Breast epithelium (tissue), 4 donors: ENCODE results near the gene LRRC1. TPM values are rescaled to one million over a fixed set of nuclear protein-coding genes. Genes with fewer than 3 reads are reported as not detected.

Experiments used
- DNase-seq, 2 donors: peaks; one replicate each; pipeline ENCODE4 v3.0.0-alpha.2; 2019; ENCODE audit warnings: low spot score in 2 of 2
- H3K27ac ChIP-seq, 2 donors: fragments of 200-600 bp; sonication (generic) in 1 of 2; one replicate each; pipeline ENCODE4 v1.5.1; 2016 to 2019; ENCODE audit warnings: mild to moderate bottlenecking in 1 of 2
- H3K27me3 ChIP-seq, 2 donors: fragments of 200-600 bp; sonication (generic) in 1 of 2; one replicate each; pipeline versions ENCODE4 v1.5.1 to v1.6.0; 2017 to 2019; ENCODE audit warnings: control low read depth in 1 of 2, mild to moderate bottlenecking in 1 of 2
- H3K36me3 ChIP-seq: fragments of 200-600 bp; one replicate; pipeline ENCODE4 v1.5.1; 2019
- H3K4me1 ChIP-seq, 2 donors: fragments of 200-600 bp; sonication (generic); one replicate each; pipeline ENCODE4 v1.5.1; 2016 to 2019; ENCODE audit warnings: control low read depth in 1 of 2
- H3K4me3 ChIP-seq, 3 donors: fragments of 200-600 bp; sonication (generic); 1 replicate in 2 of 3; 2 replicates in 1 of 3; pipeline ENCODE4 v1.5.1; 2016 to 2019; ENCODE audit warnings: mild to moderate bottlenecking in 3 of 3, moderate library complexity in 2 of 3
- H3K9me3 ChIP-seq, 2 donors: fragments of 200-600 bp; sonication (generic) in 1 of 2; one replicate each; pipeline ENCODE4 v1.5.1; 2016 to 2019; ENCODE audit warnings: control low read depth in 1 of 2
- CTCF ChIP-seq, 3 donors: fragments of 450-650 bp; IDR thresholded peaks; one replicate each; pipeline ENCODE4 v1.5.1; 2016 to 2017; ENCODE audit warnings: antibody characterized with exemption in 3 of 3, mild to moderate bottlenecking in 3 of 3, moderate library complexity in 3 of 3
- POLR2A ChIP-seq: fragments of 450-650 bp; IDR thresholded peaks from one replicate; pipeline ENCODE4 v1.6.1; 2016; ENCODE audit warnings: antibody characterized with exemption, mild to moderate bottlenecking, moderate library complexity
- POLR2AphosphoS5 ChIP-seq, 3 donors: sonication (generic); formaldehyde crosslinking; IDR thresholded peaks; one replicate each; pipeline ENCODE4 v1.6.1; 2017; ENCODE audit warnings: antibody characterized with exemption in 3 of 3
- intact Hi-C: fragments of 100-400 bp; cut with DNase I; formaldehyde crosslinking; loops from one replicate; pipeline ENCODE4 v1.15.1; 2023; ENCODE audit warnings: low total_unique reads
- total RNA-seq, 3 donors: library from RNA; depleted of rRNA; stranded (reverse); fragments of >200 nt; gene quantifications; one replicate each; pipeline ENCODE4 v1.1.0, GENCODE V29; 2016

The LRRC1 gene
- total RNA-seq, 3 donors from 2014 or later, result 10.1 to 37.9 (median 37.4) TPM

- no peak for TF ChIP-seq POLR2AphosphoS5 (IDR thresholded peaks at IDR 0.05)
- no peak for TF ChIP-seq POLR2A
- TF ChIP-seq CTCF (IDR thresholded peaks at IDR 0.05), result no peak
- intact Hi-C loops, result no loop called here
- no peaks in the 10 kb centered on the region for H3K27me3 ChIP-seq
- no peak for DNase-seq
- no peak overlapping the region for H3K4me3 ChIP-seq
- no peaks in the 10 kb centered on the region for H3K4me1 ChIP-seq
- H3K27ac ChIP-seq, result peak overlapping the region; percentile 43 to 60
- H3K36me3 ChIP-seq, result no peaks in the 10 kb centered on the region
- H3K9me3 ChIP-seq, result no peaks in the 10 kb centered on the region
Observed at GRCh38 chr6:53752856-53753255, 41.9 kb upstream of the LRRC1 start.

- TF ChIP-seq CTCF (IDR thresholded peaks at IDR 0.05), result no peak
- TF ChIP-seq POLR2AphosphoS5 (IDR thresholded peaks at IDR 0.05), result no peak
- no peak for TF ChIP-seq POLR2A
- Histone ChIP-seq H3K27ac (no peak overlapping the region), H3K36me3 (no peaks in the 10 kb centered on the region), H3K9me3 (no peaks in the 10 kb centered on the region), H3K4me3 (no peak overlapping the region), H3K27me3 (no peaks in the 10 kb centered on the region), H3K4me1 (no peaks in the 10 kb centered on the region)
- intact Hi-C loops, result no loop called here
- DNase-seq, result no peak
Observed at GRCh38 chr6:53754330-53754729, 40.5 kb upstream of the LRRC1 start.

DNA sequence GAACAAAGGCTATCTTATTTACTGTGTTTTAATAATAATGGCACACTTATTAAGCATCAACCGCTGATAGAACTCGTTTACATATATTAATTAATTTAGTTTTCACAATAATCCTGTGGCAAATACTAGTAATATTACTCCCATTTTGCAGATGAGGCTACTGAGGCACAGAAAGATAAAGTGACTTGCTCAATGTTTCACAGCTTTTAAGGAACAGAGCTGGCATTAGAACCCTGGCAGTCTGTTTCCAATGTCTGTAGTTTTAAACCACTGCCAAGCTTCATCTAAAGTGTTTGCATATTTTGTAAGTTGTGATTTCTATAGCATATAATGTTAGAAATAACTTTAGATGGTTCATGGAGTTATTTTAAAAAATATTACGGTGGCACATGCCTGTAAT lies 38.4 kb upstream of the LRRC1 start:
- DNase-seq, result no peak
- Histone ChIP-seq H3K4me3 (no peak overlapping the region), H3K4me1 (no peaks in the 10 kb centered on the region), H3K27me3 (no peaks in the 10 kb centered on the region), H3K36me3 (no peaks in the 10 kb centered on the region), H3K27ac (no peak overlapping the region), H3K9me3 (no peaks in the 10 kb centered on the region)
- intact Hi-C loops, result no loop called here
- TF ChIP-seq POLR2A, result no peak
- TF ChIP-seq POLR2AphosphoS5 (IDR thresholded peaks at IDR 0.05), result no peak
- no peak for TF ChIP-seq CTCF (IDR thresholded peaks at IDR 0.05)

GRCh38 chr6:53758496-53758895 lies 36.3 kb upstream of the LRRC1 start:
- H3K27me3 ChIP-seq, result no peaks in the 10 kb centered on the region
- no peaks in the 10 kb centered on the region for H3K36me3 ChIP-seq
- no peaks in the 10 kb centered on the region for H3K4me1 ChIP-seq
- H3K4me3 ChIP-seq, result no peak overlapping the region
- no peak for DNase-seq
- H3K9me3 ChIP-seq, result no peaks in the 10 kb centered on the region
- TF ChIP-seq POLR2AphosphoS5 (IDR thresholded peaks at IDR 0.05), result no peak
- no peak for TF ChIP-seq POLR2A
- no peak for TF ChIP-seq CTCF (IDR thresholded peaks at IDR 0.05)
- H3K27ac ChIP-seq, result no peak overlapping the region
- intact Hi-C loops, result no loop called here

DNA sequence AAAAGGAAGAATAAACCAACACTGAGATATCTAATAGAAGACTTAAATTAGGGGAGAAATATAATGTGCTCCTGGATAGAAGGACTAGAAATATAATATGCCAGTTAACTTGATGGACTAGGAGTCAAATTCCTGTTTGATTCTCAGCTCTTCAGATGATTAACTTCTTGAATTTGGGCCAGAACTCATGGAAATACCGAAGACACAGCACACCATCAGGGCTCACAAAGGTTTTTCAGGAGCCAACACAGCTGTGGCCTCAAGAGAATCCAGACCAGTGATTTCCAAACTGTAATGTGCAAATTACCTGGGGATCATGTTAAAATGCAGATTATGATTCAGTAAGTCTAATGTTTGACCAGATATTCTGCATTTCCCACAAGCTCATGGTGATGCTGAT lies 33.8 kb upstream of the LRRC1 start:
- DNase-seq, result no peak
- no peak for TF ChIP-seq POLR2A
- no peak for TF ChIP-seq CTCF (IDR thresholded peaks at IDR 0.05)
- no peak for TF ChIP-seq POLR2AphosphoS5 (IDR thresholded peaks at IDR 0.05)
- no peak overlapping the region for H3K27ac ChIP-seq
- H3K27me3 ChIP-seq, result no peaks in the 10 kb centered on the region
- H3K4me1 ChIP-seq, result no peaks in the 10 kb centered on the region
- intact Hi-C loops, result no loop called here
- no peak overlapping the region for H3K4me3 ChIP-seq
- H3K36me3 ChIP-seq, result no peaks in the 10 kb centered on the region
- no peaks in the 10 kb centered on the region for H3K9me3 ChIP-seq
